ENCODE results near the gene LIME1. TPM values are rescaled to one million over a fixed set of nuclear protein-coding genes. Genes with fewer than 3 reads are reported as not detected.

The LIME1 gene
- total RNA-seq, 1 donor from 2014 or later: 5.1 TPM

DNA sequence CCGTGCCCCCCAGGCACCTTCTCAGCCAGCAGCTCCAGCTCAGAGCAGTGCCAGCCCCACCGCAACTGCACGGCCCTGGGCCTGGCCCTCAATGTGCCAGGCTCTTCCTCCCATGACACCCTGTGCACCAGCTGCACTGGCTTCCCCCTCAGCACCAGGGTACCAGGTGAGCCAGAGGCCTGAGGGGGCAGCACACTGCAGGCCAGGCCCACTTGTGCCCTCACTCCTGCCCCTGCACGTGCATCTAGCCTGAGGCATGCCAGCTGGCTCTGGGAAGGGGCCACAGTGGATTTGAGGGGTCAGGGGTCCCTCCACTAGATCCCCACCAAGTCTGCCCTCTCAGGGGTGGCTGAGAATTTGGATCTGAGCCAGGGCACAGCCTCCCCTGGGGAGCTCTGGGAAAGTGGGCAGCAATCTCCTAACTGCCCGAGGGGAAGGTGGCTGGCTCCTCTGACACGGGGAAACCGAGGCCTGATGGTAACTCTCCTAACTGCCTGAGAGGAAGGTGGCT lies 39.1 kb upstream of the LIME1 start:
- peak; percentile 1 for ATAC-seq

DNA sequence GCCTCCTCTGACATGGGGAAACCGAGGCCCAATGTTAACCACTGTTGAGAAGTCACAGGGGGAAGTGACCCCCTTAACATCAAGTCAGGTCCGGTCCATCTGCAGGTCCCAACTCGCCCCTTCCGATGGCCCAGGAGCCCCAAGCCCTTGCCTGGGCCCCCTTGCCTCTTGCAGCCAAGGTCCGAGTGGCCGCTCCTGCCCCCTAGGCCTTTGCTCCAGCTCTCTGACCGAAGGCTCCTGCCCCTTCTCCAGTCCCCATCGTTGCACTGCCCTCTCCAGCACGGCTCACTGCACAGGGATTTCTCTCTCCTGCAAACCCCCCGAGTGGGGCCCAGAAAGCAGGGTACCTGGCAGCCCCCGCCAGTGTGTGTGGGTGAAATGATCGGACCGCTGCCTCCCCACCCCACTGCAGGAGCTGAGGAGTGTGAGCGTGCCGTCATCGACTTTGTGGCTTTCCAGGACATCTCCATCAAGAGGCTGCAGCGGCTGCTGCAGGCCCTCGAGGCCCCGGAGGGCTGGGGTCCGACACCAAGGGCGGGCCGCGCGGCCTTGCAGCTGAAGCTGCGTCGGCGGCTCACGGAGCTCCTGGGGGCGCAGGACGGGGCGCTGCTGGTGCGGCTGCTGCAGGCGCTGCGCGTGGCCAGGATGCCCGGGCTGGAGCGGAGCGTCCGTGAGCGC lies 38.5 kb upstream of the LIME1 start:
- ATAC-seq: no peak

DNA sequence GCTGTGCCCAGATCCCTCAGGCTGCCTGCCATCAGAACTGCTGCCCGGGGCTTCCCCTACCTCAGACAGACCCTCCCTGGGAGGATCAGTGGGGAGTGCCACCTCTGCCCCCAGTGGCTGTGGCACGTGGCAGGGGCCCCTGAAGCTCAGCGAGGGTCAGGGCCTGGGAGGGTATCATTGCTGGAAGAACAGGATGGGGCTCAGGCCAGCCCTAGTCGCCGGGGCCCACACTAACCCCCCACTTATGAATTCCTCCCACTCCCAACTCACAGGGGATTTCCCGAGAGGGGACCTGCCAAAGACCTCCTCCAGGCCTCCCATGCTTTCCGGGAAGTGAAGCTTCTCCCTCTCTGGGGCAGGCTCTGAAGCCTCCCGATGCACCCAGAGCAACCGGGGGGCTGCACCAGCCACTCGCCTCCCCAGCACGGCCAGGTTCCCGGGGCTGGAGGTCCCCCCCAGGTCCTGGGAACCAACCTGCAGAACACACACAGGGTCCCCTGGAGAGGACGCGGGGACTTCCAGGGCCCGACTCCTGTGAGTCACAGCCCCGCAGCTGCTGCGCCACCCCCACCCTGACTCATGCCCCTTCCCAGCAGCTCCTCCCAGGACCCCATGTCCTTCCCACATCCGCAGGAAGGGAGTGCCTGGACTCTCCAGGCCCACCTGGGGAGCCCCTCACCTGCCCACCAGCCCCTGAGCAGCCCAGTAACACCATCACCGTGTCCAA lies 37.6 kb upstream of the LIME1 start:
- ATAC-seq: peak; percentile 63

- ATAC-seq: no peak
These were observed 36.8 kb upstream of the LIME1 start for GRCh38 chr20:63699466-63700198.

GRCh38 chr20:63700199-63701050 lies 36.0 kb upstream of the LIME1 start:
- no peak for ATAC-seq

GRCh38 chr20:63701051-63701328 lies 35.5 kb upstream of the LIME1 start:
- ATAC-seq: no peak

DNA sequence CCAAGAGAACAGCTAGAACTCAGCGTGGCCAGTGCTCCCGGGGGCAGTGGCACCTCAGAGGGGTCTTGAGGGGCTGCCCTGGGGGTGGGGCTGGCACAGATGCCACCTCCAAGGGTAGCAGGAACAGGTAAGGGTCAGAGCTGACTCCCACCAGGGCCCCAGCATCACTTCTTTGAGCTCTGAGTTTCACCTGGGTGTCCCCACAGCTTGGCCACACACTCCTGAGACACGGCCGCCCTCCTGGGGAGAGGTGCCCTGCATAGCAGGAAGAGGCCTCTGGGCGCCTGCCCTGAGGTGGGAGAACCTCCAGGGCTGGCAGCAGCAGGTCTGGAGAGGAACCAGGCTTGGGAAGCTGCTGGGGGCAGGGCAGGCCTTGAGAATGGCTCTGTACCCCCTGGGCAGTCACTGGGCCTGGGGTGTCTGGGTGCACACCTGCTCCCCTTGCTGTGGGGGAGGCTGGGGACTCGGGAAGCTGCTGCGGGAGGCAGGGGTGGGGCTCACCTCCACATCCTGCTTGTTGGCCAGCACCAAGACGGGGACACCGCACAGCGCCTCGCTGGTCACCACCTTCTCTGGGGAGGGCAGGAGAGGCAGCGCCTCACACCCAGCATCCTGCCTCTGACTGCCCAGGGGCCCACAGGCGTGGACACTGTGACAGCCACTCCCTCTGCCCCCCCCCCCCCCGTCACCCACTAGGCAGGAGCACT lies 35.0 kb upstream of the LIME1 start:
- ATAC-seq: no peak

- no peak for ATAC-seq
These were observed 34.3 kb upstream of the LIME1 start for GRCh38 chr20:63702036-63702665.

DNA sequence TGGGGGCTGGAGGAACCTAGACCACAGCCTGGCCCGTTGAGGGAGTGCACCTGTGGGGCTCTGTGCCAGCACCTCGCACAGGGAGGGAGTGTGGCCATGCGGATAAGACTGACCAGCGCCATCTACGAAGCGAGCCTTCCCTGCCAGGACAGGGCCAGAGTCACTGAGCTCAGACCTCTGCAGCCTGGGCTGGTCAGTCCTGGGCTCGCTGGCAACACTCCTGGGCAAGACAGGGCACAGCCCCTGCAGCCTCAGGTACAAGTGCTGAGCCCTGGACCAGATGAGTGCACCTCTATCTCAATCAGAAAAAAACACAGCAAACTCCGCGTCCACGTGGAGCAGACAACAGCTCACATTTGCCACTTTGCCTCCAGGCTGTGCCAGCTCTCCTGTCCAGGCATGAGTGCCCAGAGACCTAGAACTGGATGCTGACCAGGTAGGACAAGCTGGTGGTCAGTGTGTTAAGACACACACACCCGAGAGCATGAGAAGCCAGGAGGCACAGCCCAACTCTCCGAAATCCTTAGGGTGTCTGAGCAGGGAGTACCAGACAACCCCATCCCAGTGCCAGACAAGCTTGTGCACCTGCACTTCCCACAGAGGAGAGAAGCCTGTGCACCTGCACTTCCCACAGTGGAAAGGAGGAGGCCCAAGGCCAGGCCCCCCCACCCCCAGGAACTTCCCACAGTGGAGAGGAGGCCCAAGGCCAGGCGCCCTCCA lies 33.6 kb upstream of the LIME1 start:
- ATAC-seq: no peak

GRCh38 chr20:63703471-63703975 lies 32.9 kb upstream of the LIME1 start:
- no peak for ATAC-seq

DNA sequence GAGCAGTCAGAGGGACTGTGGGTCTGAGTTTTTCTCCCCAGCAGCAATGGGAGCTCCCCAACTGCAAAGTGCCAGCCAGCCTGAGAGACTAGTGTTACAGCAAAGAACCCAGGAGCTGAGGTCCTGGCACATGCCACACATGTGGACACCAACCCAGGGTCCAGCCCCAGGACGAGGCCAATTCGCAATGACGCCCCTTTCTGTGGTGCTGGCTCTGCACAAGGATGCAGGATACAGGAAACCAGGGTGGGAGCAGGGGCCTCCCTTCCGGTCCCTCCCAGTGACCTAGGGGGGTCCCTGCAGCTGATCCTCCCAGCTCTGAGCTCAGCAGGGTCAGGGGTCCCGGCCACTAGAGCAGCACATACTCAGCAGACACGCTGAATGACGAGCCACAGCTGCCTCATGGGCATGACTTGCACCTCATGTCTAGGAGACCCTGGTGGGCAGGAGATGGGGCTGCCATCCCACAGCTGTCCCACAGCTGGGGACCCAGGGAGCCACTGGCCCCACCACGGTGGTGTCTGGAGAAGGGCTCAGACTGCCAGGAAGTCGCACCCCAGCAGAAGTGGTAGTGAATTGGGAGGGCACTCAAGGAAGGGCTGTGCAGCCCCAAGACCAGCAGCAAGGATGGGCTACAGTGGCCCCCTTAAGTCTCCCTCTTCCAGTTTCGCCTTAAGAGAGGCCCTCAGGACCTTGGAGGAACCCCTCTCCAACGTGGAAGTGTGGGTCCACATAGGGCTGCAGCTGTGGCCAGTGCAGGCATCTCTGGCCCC lies 32.3 kb upstream of the LIME1 start:
- no peak for ATAC-seq

- no peak for ATAC-seq
These were observed 31.7 kb upstream of the LIME1 start for GRCh38 chr20:63704749-63705117.

DNA sequence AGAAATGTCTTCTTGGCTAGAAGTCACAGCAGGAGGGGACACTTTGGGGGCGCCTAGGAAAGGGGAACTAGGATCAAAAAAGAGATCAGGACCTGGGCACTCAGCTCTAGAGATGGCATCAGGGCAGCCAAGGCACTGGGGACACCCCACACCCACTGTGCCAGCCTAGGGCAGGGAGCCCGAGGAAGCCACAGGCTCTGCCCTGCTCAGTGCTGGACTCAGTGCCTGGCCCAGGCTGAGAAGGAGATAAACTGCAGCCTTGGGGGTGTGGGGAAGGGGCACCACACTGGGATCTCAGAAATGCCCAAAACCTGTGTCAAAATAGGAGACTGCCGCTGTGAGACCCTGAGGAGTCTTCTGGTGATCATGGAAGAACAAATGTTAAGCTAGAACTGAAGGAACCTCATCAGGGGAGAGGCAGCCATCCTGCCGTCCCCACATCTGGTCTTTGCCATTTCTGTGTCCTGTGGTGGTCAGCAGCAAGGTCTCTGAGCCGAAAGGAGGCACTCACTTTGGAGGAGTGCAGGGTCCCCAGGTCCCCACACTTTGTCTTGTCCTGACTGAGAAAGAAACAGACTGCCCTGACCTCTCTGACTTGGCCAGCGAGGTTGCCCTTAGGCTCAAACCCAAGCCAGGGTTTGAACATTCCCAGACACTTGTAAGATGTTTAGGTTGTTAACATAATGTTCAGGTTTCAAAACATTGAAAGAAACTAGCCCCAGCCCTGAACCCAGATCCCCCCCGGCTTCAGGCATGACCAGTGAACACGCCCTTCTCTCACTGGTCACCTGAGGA lies 31.0 kb upstream of the LIME1 start:
- no peak for ATAC-seq

GRCh38 chr20:63706027-63706695 lies 30.3 kb upstream of the LIME1 start:
- no peak for ATAC-seq

DNA sequence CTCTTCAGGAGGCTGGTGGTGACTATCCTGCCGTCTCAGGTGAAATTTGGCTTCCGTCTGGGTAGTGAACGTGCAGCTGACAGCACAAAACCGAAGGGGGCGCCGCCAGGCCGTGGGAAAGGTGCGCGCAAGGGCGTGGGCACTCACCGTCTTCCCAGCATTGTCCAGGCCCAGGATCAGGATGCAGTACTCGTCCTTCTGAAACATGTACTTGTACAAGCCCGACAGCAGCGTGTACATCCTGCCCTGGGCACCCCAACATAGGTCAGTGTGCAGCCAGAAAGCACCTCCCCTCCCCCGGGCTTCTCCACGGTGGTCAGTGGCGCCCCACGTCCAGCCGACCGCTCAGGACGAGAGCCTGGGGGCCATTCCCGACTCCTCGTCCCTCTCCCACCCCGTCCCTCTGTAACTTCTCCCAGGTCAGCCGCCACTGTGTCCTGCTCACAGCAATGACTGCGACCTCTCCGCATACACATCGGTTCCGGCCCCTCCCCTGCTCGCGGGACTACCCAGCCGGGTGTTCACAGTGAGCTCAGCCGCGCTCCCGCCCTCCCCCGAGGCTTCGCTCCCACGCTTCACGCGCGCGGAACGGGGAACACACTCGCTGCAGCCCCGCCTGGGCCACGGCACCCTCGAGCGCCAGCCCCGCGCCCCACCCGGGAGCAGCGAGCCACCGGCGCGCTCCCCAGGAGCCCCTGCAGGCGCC lies 29.5 kb upstream of the LIME1 start:
- ATAC-seq: peak; percentile 55

GRCh38 chr20:63707558-63708300 lies 28.7 kb upstream of the LIME1 start, which contains the start of the genes ARFRP1 and ZGPAT:
Gene ARFRP1 (minus strand): TSS chr20:63707976. CDS start chr20:63707091, 885 bp downstream.
Gene ZGPAT (plus strand): TSS chr20:63708039. CDS start chr20:63708581, 542 bp downstream.
- ATAC-seq: peak; percentile 91

Data from esophagus mucosa (tissue), 1 donor.